ENCODE results near the gene SALL4. TPM values are rescaled to one million over a fixed set of nuclear protein-coding genes. Genes with fewer than 3 reads are reported as not detected.
"Not testable (repeated sequence)": the region's sequence is repeated elsewhere in the genome, so short reads cannot be mapped to it uniquely, and the experiment has no call there.

The SALL4 gene
- total RNA-seq, 1 donor from 2014 or later: 178 TPM

DNA sequence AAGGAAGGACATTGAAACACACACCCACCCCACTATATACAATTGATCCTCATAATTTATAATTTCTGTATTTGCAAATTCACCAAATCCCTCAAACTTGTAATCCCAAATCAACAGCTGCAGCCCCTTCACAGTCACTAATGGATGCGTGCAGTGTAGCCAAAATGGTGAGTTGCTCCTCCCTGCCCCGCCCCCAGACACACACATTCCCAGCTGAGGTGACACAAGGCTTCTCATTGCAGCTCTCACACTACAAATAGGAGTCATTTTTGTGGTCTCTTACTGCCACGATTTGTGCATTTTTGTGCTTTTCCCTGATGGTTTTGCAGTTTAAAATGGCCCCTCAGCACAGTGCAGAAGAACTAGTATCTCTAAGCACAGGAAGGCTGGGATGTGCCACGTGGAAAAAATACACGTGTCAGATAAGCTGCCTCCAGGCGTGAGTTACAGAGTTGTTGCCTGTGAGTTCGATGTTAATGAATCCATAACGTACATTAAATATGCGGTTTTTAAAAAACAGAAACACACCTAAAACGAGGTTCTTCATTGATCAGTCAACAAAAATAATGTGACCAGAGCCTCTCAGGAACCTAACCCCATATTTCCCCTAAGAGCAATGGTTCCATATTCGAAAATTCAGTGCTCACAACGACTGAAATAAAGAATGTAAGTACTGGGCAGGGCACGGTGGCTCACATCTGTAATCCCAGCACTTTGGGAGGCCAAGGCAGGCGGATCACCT lies 42.4 kb downstream of the SALL4 start:
- no peak overlapping the region for H3K4me3 Mint-ChIP-seq (ENCODE audit: low read depth)
- H3K27me3 Mint-ChIP-seq: no peaks in the 10 kb centered on the region
- no peaks in the 10 kb centered on the region for H3K9me3 Mint-ChIP-seq (ENCODE audit: low read depth)
- TF ChIP-seq, protein P1, sequence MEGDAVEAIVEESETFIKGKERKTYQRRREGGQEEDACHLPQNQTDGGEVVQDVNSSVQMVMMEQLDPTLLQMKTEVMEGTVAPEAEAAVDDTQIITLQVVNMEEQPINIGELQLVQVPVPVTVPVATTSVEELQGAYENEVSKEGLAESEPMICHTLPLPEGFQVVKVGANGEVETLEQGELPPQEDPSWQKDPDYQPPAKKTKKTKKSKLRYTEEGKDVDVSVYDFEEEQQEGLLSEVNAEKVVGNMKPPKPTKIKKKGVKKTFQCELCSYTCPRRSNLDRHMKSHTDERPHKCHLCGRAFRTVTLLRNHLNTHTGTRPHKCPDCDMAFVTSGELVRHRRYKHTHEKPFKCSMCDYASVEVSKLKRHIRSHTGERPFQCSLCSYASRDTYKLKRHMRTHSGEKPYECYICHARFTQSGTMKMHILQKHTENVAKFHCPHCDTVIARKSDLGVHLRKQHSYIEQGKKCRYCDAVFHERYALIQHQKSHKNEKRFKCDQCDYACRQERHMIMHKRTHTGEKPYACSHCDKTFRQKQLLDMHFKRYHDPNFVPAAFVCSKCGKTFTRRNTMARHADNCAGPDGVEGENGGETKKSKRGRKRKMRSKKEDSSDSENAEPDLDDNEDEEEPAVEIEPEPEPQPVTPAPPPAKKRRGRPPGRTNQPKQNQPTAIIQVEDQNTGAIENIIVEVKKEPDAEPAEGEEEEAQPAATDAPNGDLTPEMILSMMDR (IDR thresholded peaks at IDR 0.05; ENCODE audit: unreplicated experiment): no peak
- peak overlapping the region; percentile 61 for H3K27ac Mint-ChIP-seq
- peaks cover 21% of the 10 kb centered on the region for H3K36me3 Mint-ChIP-seq (ENCODE audit: insufficient read depth)
- H3K4me1 Mint-ChIP-seq (ENCODE audit: low read depth): peaks cover 11% of the 10 kb centered on the region
- no peak for DNase-seq (ENCODE audit: low spot score, unreplicated experiment)

- no peak for DNase-seq (ENCODE audit: low spot score, unreplicated experiment)
- H3K4me1 Mint-ChIP-seq (ENCODE audit: low read depth): peaks cover 11% of the 10 kb centered on the region
- TF ChIP-seq, protein P1 (IDR thresholded peaks at IDR 0.05; ENCODE audit: unreplicated experiment): no peak
- no peak overlapping the region for H3K4me3 Mint-ChIP-seq (ENCODE audit: low read depth)
- H3K36me3 Mint-ChIP-seq (ENCODE audit: insufficient read depth): peaks cover 19% of the 10 kb centered on the region
- no peaks in the 10 kb centered on the region for H3K27me3 Mint-ChIP-seq
- H3K27ac Mint-ChIP-seq: peak overlapping the region; percentile 73
- no peaks in the 10 kb centered on the region for H3K9me3 Mint-ChIP-seq (ENCODE audit: low read depth)
Measured at GRCh38 chr20:51758978-51759544, 43.3 kb downstream of the SALL4 start.

GRCh38 chr20:51757226-51757625 lies 45.1 kb downstream of the SALL4 start:
- no peak overlapping the region for H3K27ac Mint-ChIP-seq
- TF ChIP-seq, protein P1 (IDR thresholded peaks at IDR 0.05; ENCODE audit: unreplicated experiment): no peak
- peaks cover 18% of the 10 kb centered on the region for H3K36me3 Mint-ChIP-seq (ENCODE audit: insufficient read depth)
- H3K4me1 Mint-ChIP-seq (ENCODE audit: low read depth): peaks cover 18% of the 10 kb centered on the region
- H3K9me3 Mint-ChIP-seq (ENCODE audit: low read depth): no peaks in the 10 kb centered on the region
- no peaks in the 10 kb centered on the region for H3K27me3 Mint-ChIP-seq
- no peak for DNase-seq (ENCODE audit: low spot score, unreplicated experiment)
- H3K4me3 Mint-ChIP-seq (ENCODE audit: low read depth): no peak overlapping the region

DNA sequence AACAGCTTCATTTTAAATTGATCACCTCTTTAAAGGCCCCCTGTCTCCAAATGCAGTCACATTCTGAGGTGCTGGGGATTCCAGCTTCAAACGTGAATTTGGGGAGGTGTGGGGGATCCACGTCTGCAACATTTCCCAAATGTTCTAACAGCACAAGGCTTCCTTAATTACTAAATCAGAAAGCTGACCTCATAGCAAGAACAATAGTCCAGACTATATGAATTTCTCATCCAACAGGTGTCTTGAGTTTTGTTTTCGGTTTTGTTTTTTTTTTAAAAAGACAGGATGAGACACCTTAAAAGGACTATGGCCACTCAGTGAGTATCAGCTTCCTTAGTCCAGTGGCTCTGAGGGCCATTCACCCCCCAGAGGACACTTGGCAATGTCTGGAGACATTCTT lies 45.7 kb downstream of the SALL4 start:
- TF ChIP-seq, protein P1 (IDR thresholded peaks at IDR 0.05; ENCODE audit: unreplicated experiment): no peak
- H3K27me3 Mint-ChIP-seq: no peaks in the 10 kb centered on the region
- no peaks in the 10 kb centered on the region for H3K9me3 Mint-ChIP-seq (ENCODE audit: low read depth)
- H3K27ac Mint-ChIP-seq: peak overlapping the region; percentile 49
- no peak overlapping the region for H3K4me3 Mint-ChIP-seq (ENCODE audit: low read depth)
- peaks cover 14% of the 10 kb centered on the region for H3K36me3 Mint-ChIP-seq (ENCODE audit: insufficient read depth)
- peaks cover 19% of the 10 kb centered on the region for H3K4me1 Mint-ChIP-seq (ENCODE audit: low read depth)
- DNase-seq (ENCODE audit: low spot score, unreplicated experiment): no peak

- H3K9me3 Mint-ChIP-seq (ENCODE audit: low read depth); H3K36me3 Mint-ChIP-seq (ENCODE audit: insufficient read depth); DNase-seq (ENCODE audit: low spot score, unreplicated experiment); H3K27ac Mint-ChIP-seq; H3K27me3 Mint-ChIP-seq; H3K4me3 Mint-ChIP-seq (ENCODE audit: low read depth): not testable (repeated sequence)
- peaks cover 15% of the 10 kb centered on the region for H3K4me1 Mint-ChIP-seq (ENCODE audit: low read depth)
Measured at GRCh38 chr20:51753220-51753619, 49.1 kb downstream of the SALL4 start.

All from progenitor cell of endocrine pancreas (in vitro differentiated cells).